Measurements from ENCODE around the gene MAPK10.
"Not testable (repeated sequence)": the region's sequence is repeated elsewhere in the genome, so short reads cannot be mapped to it uniquely, and the experiment has no call there.

The MAPK10 gene

GRCh38 chr4:86099348-86099747, 260.5 kb downstream of the MAPK10 start:
- DNase-seq: no peak

GRCh38 chr4:86098691-86099090, 261.2 kb downstream of the MAPK10 start:
- no peak for DNase-seq

GRCh38 chr4:86096373-86096772, 263.5 kb downstream of the MAPK10 start:
- DNase-seq: no peak

GRCh38 chr4:86092684-86093083, 267.2 kb downstream of the MAPK10 start:
- DNase-seq: no peak

- no peak for DNase-seq
These were observed 268.7 kb downstream of the MAPK10 start for GRCh38 chr4:86091201-86091600.

GRCh38 chr4:86089781-86090323, 270.0 kb downstream of the MAPK10 start:
- no peak for DNase-seq

- DNase-seq: no peak
These were observed 270.8 kb downstream of the MAPK10 start for GRCh38 chr4:86089053-86089452.

- DNase-seq: not testable (repeated sequence)
These were observed 284.1 kb downstream of the MAPK10 start for GRCh38 chr4:86075796-86076195.

GRCh38 chr4:86060341-86060740, 299.5 kb downstream of the MAPK10 start:
- no peak for DNase-seq

GRCh38 chr4:86058621-86059020, 301.2 kb downstream of the MAPK10 start:
- no peak for DNase-seq

GRCh38 chr4:86055898-86056297, 304.0 kb downstream of the MAPK10 start:
- no peak for DNase-seq

GRCh38 chr4:86054286-86055032, 305.4 kb downstream of the MAPK10 start:
- DNase-seq: no peak

- DNase-seq: no peak
These were observed 309.4 kb downstream of the MAPK10 start for GRCh38 chr4:86050496-86050895.

GRCh38 chr4:86048426-86048825, 311.4 kb downstream of the MAPK10 start:
- no peak for DNase-seq

- no peak for DNase-seq
These were observed 315.3 kb downstream of the MAPK10 start for GRCh38 chr4:86044593-86044985.

GRCh38 chr4:86043755-86044592, 315.9 kb downstream of the MAPK10 start:
- DNase-seq: no peak

GRCh38 chr4:86038037-86038436, 321.8 kb downstream of the MAPK10 start:
- DNase-seq: no peak

GRCh38 chr4:86036736-86037135, 323.1 kb downstream of the MAPK10 start:
- DNase-seq: no peak

- no peak for DNase-seq
These were observed 324.2 kb downstream of the MAPK10 start for GRCh38 chr4:86035688-86036087.

GRCh38 chr4:86034616-86035015, 325.2 kb downstream of the MAPK10 start:
- no peak for DNase-seq

- no peak for DNase-seq
These were observed 326.7 kb downstream of the MAPK10 start for GRCh38 chr4:86033171-86033570.

GRCh38 chr4:86032476-86033022, 327.3 kb downstream of the MAPK10 start:
- DNase-seq: no peak

GRCh38 chr4:86031927-86032326, 327.9 kb downstream of the MAPK10 start:
- no peak for DNase-seq

GRCh38 chr4:86026720-86027119, 333.1 kb downstream of the MAPK10 start:
- no peak for DNase-seq

Data from activated naive CD4-positive, alpha-beta T cell treated with Interleukin-2 at 50 U/mL for 16 hours (primary cell).